Stimulated activated CD4-positive, alpha-beta T cell treated with anti-CD3 and anti-CD28 coated beads, Interleukin-2, amount 100 ng/mL, for 24 hours (primary cell): Measurements from ENCODE around the gene METAP2.
"Not testable (repeated sequence)": the region's sequence is repeated elsewhere in the genome, so short reads cannot be mapped to it uniquely, and the experiment has no call there.

Source experiments
- DNase-seq, 2 donors: peaks; one replicate each; pipeline ENCODE4 v3.0.0-alpha.2; 2020

Gene METAP2

DNA sequence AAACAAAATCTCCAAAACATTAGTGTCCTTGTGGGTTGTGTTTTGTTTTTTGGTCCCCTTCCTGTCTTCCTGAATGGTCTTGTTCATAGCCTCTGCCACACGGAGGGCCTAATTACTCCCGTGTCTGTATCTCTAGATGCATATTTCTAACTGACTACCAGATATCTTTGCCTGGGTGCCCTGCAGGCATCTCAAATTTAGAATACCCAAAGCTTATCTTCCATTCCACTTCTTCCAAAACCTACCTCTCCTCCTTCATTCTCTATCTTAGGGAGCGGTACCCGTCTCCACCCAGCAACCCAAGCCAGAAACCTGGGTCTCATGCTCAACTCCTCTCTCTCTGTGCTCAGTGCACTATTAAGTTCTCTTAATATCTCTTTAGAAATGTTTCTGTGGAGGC, 10.9 kb upstream of the METAP2 start:
- DNase-seq: no peak

GRCh38 chr12:95463776-95464175, 10.2 kb upstream of the METAP2 start:
- DNase-seq: not testable (repeated sequence)

DNA sequence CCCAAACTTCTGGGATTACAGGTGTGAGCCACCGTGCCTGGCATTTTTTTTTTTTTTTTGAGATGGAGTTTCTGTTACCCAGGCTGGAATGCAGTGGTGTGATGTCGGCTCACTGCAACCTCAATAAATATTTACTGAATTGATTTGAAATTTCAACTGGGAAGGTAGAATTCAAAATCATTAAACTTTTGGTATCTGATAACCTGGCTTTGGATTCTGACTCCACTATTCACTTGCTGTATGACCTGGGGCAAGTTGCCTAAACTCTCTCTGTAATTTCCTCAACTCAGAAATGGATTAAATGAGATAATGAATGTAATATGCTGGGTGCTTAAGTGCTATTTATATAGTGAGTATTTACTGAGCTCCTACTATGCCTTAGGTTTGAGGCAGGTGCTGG, 8.7 kb upstream of the METAP2 start:
- no peak for DNase-seq

DNA sequence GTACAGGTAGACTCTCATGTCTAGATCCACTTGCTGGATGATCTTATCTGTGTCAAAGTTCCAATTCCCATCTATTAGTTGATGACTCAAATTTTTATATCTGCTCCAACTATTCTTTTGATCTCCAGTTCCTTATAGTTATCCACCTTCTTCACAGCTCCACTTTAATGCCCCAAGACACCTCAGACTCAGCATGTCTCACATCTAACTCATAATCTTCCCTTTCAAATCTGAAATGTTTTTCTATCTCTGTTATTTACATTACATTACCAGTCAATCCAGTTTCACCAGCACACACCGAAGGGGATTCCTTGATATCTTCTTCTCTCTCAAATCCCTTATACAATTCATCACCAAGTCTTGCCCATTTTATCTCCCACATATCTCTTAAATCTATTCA, 3.7 kb upstream of the METAP2 start:
- no peak for DNase-seq

DNA sequence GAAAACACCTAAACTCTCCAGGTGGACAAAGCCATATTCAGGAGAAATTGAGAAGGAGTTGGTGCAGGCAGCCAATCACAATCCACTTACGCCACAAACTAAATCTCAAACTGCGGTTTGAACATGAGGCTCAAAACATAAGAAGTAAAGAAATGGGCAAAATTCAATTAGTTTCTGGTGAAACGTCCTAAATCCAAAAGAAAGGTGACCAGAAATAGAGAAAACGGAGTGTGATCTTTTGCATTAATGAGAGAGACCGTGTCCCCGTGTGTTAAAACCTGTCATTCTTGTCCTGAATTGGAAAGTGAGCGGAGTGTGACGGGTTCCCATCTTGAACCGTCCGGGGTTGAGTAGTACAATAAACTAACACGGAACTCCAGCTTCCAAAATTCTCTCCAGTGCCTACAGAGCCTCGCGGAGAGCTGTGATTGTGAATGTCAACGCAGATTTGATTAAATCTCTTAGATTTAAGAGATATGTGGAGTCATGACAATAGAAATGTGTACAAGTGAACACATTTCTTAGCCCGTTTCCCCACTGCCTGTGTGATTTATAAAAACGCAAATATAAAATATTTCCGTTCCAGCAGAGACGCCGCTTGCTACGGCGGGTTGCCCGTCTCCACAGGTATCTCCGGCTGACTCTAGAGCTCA, 595 bp upstream of the METAP2 start:
- DNase-seq: peak; percentile 26 to 42

DNA sequence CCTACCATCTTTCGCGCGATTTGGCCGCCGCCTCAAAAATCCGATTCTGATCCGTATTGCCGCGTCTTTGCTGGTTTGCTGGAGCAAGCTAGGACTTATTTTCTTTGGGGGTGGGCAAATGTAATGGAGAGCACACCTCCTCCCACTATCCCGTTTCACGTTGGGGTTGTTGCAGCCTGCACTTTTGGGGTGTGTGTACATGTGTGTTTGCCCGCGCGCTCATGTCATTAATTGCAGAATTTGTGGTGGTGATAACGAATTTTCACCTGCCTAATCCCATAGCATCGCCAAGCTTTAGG, 657 bp downstream of the METAP2 start:
- DNase-seq: no peak

GRCh38 chr12:95480230-95480629, 6.3 kb downstream of the METAP2 start:
- no peak for DNase-seq

GRCh38 chr12:95481072-95481471, 7.1 kb downstream of the METAP2 start:
- no peak for DNase-seq

GRCh38 chr12:95481888-95482287, 7.9 kb downstream of the METAP2 start:
- DNase-seq: no peak

DNA sequence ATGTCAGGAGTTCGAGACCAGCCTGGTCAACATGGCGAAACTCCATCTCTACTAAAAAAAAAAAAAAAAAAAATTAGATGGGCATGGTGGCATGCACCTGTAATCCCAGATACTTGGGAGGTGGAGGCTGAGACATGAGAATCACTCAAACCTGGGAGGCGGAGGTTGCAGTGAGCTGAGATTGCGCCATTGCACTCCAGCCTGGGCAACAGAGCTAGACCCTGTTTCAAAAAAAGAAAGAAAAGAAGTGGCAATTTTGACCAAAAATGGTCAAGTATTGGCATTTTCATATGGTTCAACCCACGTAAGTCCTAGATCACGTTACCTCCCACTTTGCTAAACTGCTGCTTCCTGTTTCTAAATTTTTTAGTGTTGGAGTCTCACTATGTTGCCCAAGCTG, 8.6 kb downstream of the METAP2 start:
- DNase-seq: not testable (repeated sequence)

GRCh38 chr12:95484524-95484923, 10.6 kb downstream of the METAP2 start:
- DNase-seq: no peak

- no peak for DNase-seq
These were observed 13.1 kb downstream of the METAP2 start for GRCh38 chr12:95487024-95487423.

DNA sequence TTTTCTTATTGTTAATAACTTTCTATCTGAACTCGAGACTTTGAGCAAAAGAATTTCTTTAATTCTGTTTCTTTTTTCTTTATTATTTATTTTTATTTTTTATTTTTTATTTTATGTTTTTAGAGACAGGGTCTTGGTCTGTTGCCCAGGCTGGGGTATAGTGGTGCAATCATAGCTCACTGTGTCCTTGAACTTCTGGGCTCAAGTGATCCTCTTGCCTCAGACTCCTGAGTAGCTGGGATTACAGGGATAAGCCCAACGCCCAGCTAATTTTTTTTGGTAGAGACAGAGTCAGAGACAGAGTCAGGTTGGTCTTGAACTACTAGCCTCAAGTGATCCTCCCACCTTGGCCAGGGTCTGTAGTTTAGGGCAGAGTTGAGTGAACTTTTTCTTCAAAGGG, 18.5 kb downstream of the METAP2 start:
- DNase-seq: no peak

DNA sequence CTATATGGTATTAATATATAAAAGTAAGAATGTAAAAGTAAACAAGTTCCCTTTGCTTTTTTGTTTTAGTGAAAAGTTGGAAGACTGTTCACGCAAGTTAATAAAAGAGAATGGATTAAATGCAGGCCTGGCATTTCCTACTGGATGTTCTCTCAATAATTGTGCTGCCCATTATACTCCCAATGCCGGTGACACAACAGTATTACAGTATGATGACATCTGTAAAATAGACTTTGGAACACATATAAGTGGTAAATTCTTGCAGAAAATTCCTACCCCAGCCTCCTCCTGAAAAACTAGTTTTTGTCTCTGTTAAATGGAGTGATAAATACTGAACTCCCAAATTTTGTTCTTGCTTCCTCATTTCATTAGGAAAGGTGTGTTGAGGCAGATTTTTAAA, 20.9 kb downstream of the METAP2 start:
- DNase-seq: no peak

- DNase-seq: no peak
These were observed 21.5 kb downstream of the METAP2 start for GRCh38 chr12:95495433-95495832.

DNA sequence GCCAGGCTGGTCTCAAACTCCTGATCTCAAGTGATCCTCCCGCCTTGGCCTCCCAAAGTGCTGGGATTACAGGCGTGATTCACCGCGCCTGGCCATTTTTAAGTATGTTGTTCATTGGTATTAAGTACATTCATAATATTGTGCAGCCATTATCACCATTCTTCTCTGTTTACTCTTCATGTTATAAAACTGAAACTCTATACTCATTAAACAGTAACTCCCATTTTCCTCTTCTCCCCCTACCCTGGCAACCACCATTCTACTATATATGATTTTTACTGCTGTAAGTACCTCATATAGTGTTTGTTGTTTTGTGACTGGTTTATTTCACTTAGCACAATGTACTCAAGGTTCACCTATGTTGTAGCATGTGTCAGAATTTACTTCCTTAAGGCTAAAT, 23.1 kb downstream of the METAP2 start:
- no peak for DNase-seq

GRCh38 chr12:95498968-95499367, 25.0 kb downstream of the METAP2 start:
- no peak for DNase-seq

- no peak for DNase-seq
These were observed 25.8 kb downstream of the METAP2 start for GRCh38 chr12:95499772-95500171.

DNA sequence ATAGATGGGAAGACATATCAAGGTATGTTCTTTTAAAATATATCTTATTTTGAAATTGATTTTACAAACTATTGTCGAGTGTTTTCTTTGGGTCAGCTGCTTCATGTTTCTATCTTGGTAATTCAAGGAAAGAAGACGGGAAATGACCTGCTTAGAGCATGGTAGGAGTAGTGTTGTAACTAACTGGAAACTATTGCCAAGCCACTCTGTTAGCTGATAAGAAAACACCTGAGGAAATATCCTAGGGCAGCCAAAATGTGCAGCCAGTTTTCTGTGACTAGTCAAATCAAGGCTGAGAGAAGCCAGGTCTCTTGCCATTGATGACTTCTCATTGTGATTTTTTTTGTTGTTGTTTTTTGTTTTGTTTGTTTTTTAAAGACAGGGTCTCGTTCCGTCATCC, 30.2 kb downstream of the METAP2 start:
- no peak for DNase-seq

DNA sequence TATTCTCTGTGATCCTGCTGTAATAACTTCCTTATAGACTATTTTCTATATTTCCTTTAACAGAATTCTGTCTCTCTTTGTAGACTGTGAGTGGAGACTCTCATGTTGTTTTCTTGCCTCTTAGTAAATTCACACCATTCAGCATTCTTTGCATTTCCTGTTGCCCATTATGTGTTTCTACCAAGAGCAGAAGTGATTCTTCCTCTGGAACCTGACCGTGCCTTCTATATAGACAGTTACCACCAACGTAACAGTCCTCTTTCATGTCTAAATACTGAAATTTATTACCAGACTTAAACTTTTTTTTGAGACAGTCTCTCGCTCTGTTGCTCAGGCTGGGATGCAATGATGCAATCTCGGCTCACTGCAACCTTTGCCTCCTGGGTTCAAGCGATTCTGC, 31.1 kb downstream of the METAP2 start:
- DNase-seq: no peak

- no peak for DNase-seq
These were observed 33.0 kb downstream of the METAP2 start for GRCh38 chr12:95506707-95507523.

- no peak for DNase-seq
These were observed 35.3 kb downstream of the METAP2 start for GRCh38 chr12:95509300-95509699.

DNA sequence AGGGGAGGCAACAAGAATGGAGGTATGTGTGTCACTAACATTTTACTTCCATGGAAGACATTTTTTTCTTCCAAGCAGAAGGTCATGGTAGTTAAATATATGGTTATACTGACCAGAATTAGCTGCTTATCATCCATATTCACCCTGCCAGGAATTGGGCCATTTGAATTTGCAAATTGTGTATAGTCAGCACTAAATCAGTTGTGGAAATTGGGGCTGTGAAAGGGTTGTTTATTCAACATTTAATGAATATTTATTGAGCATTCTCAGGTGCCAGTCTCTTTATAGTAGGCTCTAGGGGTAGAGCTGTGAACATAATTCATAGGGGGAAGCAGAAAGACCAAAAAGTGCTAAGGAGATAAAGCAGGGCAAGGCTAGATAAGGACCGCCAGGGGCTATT, 38.0 kb downstream of the METAP2 start:
- no peak for DNase-seq

DNA sequence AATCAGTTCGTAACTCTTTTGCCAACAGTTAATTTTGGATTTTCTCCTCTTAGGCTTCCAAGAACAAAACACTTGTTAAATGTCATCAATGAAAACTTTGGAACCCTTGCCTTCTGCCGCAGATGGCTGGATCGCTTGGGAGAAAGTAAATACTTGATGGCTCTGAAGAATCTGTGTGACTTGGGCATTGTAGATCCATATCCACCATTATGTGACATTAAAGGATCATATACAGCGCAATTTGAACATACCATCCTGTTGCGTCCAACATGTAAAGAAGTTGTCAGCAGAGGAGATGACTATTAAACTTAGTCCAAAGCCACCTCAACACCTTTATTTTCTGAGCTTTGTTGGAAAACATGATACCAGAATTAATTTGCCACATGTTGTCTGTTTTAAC, 39.6 kb downstream of the METAP2 start:
- no peak for DNase-seq

DNA sequence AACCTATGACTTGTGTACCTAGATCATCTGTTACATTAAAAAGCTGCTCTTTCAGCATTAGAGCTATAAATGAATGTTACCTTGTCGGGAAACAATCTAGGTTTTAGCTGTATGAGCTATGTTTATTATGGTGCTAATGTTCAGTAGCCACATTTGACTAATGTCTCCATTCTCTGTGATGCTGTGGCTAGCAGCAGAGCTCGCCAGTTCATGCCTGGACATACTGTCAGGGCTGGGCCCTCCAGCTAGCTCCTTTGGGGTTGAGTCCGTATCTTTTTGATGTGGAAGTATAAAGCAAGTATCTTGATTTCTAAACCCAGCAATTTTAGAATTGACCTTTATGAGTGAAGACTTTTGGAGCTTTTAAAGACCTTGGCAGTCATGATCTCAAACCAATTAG, 41.2 kb downstream of the METAP2 start:
- no peak for DNase-seq
